ENCODE measurements around the gene KIRREL1. TPM values are rescaled to one million over a fixed set of nuclear protein-coding genes. Genes with fewer than 3 reads are reported as not detected.

Gene KIRREL1
- total RNA-seq, 3 donors from 2014 or later: 26.1 to 55.5 (median 34.1) TPM

DNA sequence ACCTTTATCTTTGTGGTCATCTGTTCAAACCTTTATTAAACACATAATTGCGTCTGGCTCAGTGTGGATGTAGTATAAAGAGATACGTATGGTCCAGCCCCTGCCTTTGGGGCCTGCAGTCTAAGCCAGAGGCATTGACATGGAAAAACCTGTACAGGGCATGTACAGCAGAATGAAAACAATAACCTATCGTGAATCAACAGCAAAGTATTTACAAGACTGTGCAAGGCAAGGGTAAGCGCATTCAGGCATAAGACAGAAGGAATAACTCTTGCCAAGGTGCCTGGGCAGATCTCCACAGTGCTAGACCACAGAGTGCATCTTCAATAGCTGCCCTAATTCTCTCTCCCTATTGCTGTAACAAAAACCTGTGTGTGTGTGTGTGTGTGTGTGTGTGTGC lies 35.5 kb downstream of the KIRREL1 start:
- Histone ChIP-seq H3K27me3 (no peaks in the 10 kb centered on the region), H3K27ac (peak overlapping the region in 1 of 2 donors; percentile 4), H3K4me3 (no peak overlapping the region), H3K9me3 (no peaks in the 10 kb centered on the region), H3K36me3 (no peaks in the 10 kb centered on the region), H3K4me1 (peaks cover 0 to 8% of the 10 kb centered on the region in 2 donors)
- no peak for TF ChIP-seq CTCF (IDR thresholded peaks at IDR 0.05)
- TF ChIP-seq POLR2A (IDR thresholded peaks at IDR 0.05): no peak
- no peak for TF ChIP-seq POLR2AphosphoS5 (IDR thresholded peaks at IDR 0.05)
- intact Hi-C loops (cut with DNase I; ENCODE audit: low total_unique reads): no loop called here
- DNase-seq (ENCODE audit: low spot score in 2 of 2): no peak

- Histone ChIP-seq H3K9me3 (no peaks in the 10 kb centered on the region), H3K36me3 (no peaks in the 10 kb centered on the region), H3K27me3 (no peaks in the 10 kb centered on the region), H3K4me1 (no peaks in the 10 kb centered on the region), H3K27ac (no peak overlapping the region), H3K4me3 (no peak overlapping the region)
- intact Hi-C loops (cut with DNase I; ENCODE audit: low total_unique reads): loop anchor here (5.0 kb wide), 1 partner anchor 43 kb away; the partner anchor contains the start of gene KIRREL1
- TF ChIP-seq POLR2AphosphoS5 (IDR thresholded peaks at IDR 0.05) (no peak), CTCF (IDR thresholded peaks at IDR 0.05) (no peak), POLR2A (IDR thresholded peaks at IDR 0.05) (no peak)
- no peak for DNase-seq (ENCODE audit: low spot score in 2 of 2)
Measured at GRCh38 chr1:158035014-158035413, 41.6 kb downstream of the KIRREL1 start.

DNA sequence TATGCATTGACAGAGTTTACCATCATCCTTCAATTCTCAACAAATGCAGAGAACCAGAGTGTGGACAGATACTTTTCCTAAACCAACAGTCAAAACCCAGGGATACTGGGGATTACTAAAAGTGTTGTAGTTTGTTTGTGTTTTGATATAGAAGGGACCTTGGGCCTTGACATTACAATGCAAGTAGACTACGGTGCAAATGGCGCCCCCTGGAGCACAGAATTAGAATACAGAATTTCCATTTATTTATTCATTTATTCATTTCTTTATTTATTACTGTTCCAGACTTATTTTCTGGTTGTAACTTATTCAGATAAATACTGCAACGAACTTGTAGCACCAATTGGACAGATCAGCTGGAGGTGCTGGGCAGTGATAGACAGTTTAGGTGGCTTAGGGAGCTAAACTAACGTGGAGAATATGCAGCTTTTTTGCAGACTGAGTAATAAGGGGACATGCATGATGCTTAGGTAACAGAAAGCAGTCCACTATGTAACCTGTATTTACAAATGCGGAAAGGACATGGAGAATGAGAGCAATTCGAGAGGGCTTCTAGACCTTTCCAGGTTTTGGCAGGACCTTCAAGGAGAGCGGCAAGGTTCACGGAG lies 42.6 kb downstream of the KIRREL1 start:
- Histone ChIP-seq H3K9me3 (no peaks in the 10 kb centered on the region), H3K4me1 (no peaks in the 10 kb centered on the region), H3K36me3 (no peaks in the 10 kb centered on the region), H3K4me3 (no peak overlapping the region), H3K27me3 (no peaks in the 10 kb centered on the region), H3K27ac (peak overlapping the region in 1 of 2 donors; percentile 5)
- DNase-seq (ENCODE audit: low spot score in 2 of 2): no peak
- no peak for TF ChIP-seq POLR2AphosphoS5 (IDR thresholded peaks at IDR 0.05)
- TF ChIP-seq CTCF (IDR thresholded peaks at IDR 0.05): peak; percentile 52 to 62 (median 56)
- intact Hi-C loops (cut with DNase I; ENCODE audit: low total_unique reads): loop anchor here (5.0 kb wide), 1 partner anchor 44 kb away; the partner anchor contains the start of gene KIRREL1

DNA sequence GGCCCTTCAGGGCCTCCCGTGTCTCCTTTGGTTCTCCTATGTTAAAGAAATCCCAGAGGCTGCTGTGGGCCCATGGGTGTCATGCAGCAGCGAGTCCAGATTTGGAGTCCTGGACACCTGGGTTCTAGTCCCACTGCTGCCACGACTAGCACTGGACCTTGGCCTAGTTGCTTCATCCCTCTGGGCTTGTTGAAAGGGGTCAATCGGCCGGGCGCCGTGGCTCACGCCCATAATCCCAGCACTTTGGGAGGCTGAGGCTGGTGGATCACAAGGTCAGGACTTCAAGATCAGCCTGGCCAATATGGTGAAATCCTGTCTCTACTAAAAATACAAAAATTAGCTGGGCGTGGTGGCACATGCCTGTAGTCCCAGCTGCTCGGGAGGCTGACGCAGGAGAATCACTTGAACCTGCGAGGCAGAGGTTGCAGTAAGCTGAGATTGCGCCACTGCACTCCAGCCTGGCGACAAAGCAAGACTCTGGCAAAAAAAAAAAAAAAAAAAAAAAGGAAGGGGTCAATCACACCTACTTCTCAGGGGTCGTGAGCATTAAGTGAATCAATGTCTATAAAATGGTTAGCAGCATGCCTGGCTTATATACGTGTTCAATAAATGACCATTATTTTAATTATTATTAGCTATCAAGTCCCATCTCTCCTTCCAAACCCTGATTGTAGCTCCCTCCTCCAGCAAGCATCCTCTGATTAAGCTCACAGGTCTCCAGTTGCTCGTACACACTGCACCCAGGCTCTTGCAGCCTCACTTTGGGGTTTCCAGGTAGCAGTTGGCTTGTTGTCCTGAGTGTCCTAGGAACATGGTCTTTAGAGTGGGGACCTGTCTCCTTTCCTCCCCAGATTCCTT lies 43.8 kb downstream of the KIRREL1 start:
- intact Hi-C loops (cut with DNase I; ENCODE audit: low total_unique reads): loop anchor here (5.0 kb wide), 1 partner anchor 45 kb away; the partner anchor contains the start of gene KIRREL1
- Histone ChIP-seq H3K27ac (peak overlapping the region in 1 of 2 donors; percentile 69), H3K4me1 (no peaks in the 10 kb centered on the region), H3K36me3 (no peaks in the 10 kb centered on the region), H3K27me3 (no peaks in the 10 kb centered on the region), H3K4me3 (no peak overlapping the region), H3K9me3 (no peaks in the 10 kb centered on the region)
- DNase-seq (ENCODE audit: low spot score in 2 of 2): no peak
- no peak for TF ChIP-seq POLR2AphosphoS5 (IDR thresholded peaks at IDR 0.05)
- TF ChIP-seq POLR2A (IDR thresholded peaks at IDR 0.05): no peak

GRCh38 chr1:158037866-158038359 lies 44.5 kb downstream of the KIRREL1 start:
- Histone ChIP-seq H3K36me3 (no peaks in the 10 kb centered on the region), H3K9me3 (no peaks in the 10 kb centered on the region), H3K27ac (peak overlapping the region in 1 of 2 donors; percentile 69), H3K4me3 (no peak overlapping the region), H3K27me3 (no peaks in the 10 kb centered on the region), H3K4me1 (no peaks in the 10 kb centered on the region)
- intact Hi-C loops (cut with DNase I; ENCODE audit: low total_unique reads): loop anchor here (5.0 kb wide), 1 partner anchor 46 kb away; the partner anchor contains the start of gene KIRREL1
- no peak for DNase-seq (ENCODE audit: low spot score in 2 of 2)
- TF ChIP-seq POLR2A (IDR thresholded peaks at IDR 0.05) (no peak), CTCF (IDR thresholded peaks at IDR 0.05) (no peak)

Measured in breast epithelium (tissue), 4 donors.